ENCODE results near the gene NAXE. TPM values are rescaled to one million over a fixed set of nuclear protein-coding genes. Genes with fewer than 3 reads are reported as not detected.

The NAXE gene
- total RNA-seq, 1 experiment from 2014 or later, result 99.8 TPM

- peaks cover 13% of the 10 kb centered on the region for H3K36me3 Mint-ChIP-seq (ENCODE audit: insufficient read depth, unreplicated experiment)
- TF ChIP-seq CTCF (IDR thresholded peaks at IDR 0.05; ENCODE audit: insufficient read depth in 1 of 2, low read depth in 1 of 2, low read length in 1 of 2, severe bottlenecking in 1 of 2, unreplicated experiment in 1 of 2), result no peak
- no peak overlapping the region for H3K4me3 ChIP-seq (ENCODE audit: low read depth, low read length)
- H3K36me3 ChIP-seq (ENCODE audit: control insufficient read depth, insufficient read depth, low read length), result peaks cover 3% of the 10 kb centered on the region; the same call in 1 of the 2 replicates
- no peak for DNase-seq
- H3K27ac Mint-ChIP-seq (ENCODE audit: unreplicated experiment), result no peak overlapping the region
- no peaks in the 10 kb centered on the region for H3K27me3 ChIP-seq (replicated peaks; ENCODE audit: control insufficient read depth, insufficient read depth, low read length)
- no peaks in the 10 kb centered on the region for H3K9me3 ChIP-seq
- H3K4me3 Mint-ChIP-seq (ENCODE audit: unreplicated experiment), result no peak overlapping the region
- BruUV-seq (replicated peaks), result no TSS peak
- H3K27me3 Mint-ChIP-seq (ENCODE audit: insufficient read depth, unreplicated experiment), result no peaks in the 10 kb centered on the region
- ChIA-PET POLR2A (no interaction called here), CTCF (no interaction called here)
- H3K4me1 ChIP-seq, result peaks cover 8% of the 10 kb centered on the region; the same call in 1 of the 2 replicates
- peaks cover 7% of the 10 kb centered on the region for H3K4me1 Mint-ChIP-seq (ENCODE audit: low read depth, unreplicated experiment)
- no peaks in the 10 kb centered on the region for H3K9me3 Mint-ChIP-seq (ENCODE audit: unreplicated experiment)
- intact Hi-C loops (cut with micrococcal nuclease; ENCODE audit: unreplicated experiment), result no loop called here
These were observed 2.0 kb upstream of the NAXE start for GRCh38 chr1:156589546-156589945.

- Histone ChIP-seq H3K4me3 (ENCODE audit: low read depth, low read length) (peak overlapping the region; percentile 69; the same call in 1 of the 2 replicates), H3K4me1 (peaks cover 8% of the 10 kb centered on the region; the same call in 1 of the 2 replicates), H3K27me3 (replicated peaks; ENCODE audit: control insufficient read depth, insufficient read depth, low read length) (no peaks in the 10 kb centered on the region), H3K36me3 (ENCODE audit: control insufficient read depth, insufficient read depth, low read length) (peaks cover 3% of the 10 kb centered on the region; the same call in 1 of the 2 replicates), H3K9me3 (no peaks in the 10 kb centered on the region)
- peaks cover 22% of the 10 kb centered on the region for H3K36me3 Mint-ChIP-seq (ENCODE audit: insufficient read depth, unreplicated experiment)
- BruUV-seq (replicated peaks), result no TSS peak
- no peaks in the 10 kb centered on the region for H3K9me3 Mint-ChIP-seq (ENCODE audit: unreplicated experiment)
- peak overlapping the region; percentile 65 for H3K4me3 Mint-ChIP-seq (ENCODE audit: unreplicated experiment)
- ChIA-PET CTCF (interaction anchor here (0.8 to 1.4 kb wide), 2 partner anchors 12 to 18 kb away, joined by 3 to 6 read pairs; no protein-coding TSS in a partner anchor), POLR2A (interaction anchor here (1.0 to 1.9 kb wide), 6 partner anchors 11 to 138 kb away, joined by 3 to 8 read pairs (median 5); partner anchors contain the start of genes ISG20L2, MEF2D and METTL25B)
- H3K27me3 Mint-ChIP-seq (ENCODE audit: insufficient read depth, unreplicated experiment), result no peaks in the 10 kb centered on the region
- intact Hi-C loops (cut with micrococcal nuclease; ENCODE audit: unreplicated experiment), result loop anchor here (1.0 kb wide), 1 partner anchor 11 kb away; the partner anchor contains the start of gene GPATCH4
- DNase-seq, result no peak
- peak overlapping the region; percentile 54 for H3K27ac Mint-ChIP-seq (ENCODE audit: unreplicated experiment)
- peaks cover 15% of the 10 kb centered on the region for H3K4me1 Mint-ChIP-seq (ENCODE audit: low read depth, unreplicated experiment)
- TF ChIP-seq CTCF (IDR thresholded peaks at IDR 0.05; ENCODE audit: insufficient read depth in 1 of 2, low read depth in 1 of 2, low read length in 1 of 2, severe bottlenecking in 1 of 2, unreplicated experiment in 1 of 2), result no peak
These were observed 1.0 kb upstream of the NAXE start for GRCh38 chr1:156590326-156591180.

GRCh38 chr1:156591181-156591431 is 470 bp upstream of the NAXE start:
- H3K4me3 ChIP-seq (ENCODE audit: low read depth, low read length), result peak overlapping the region; percentile 69
- no peak for TF ChIP-seq CTCF (IDR thresholded peaks at IDR 0.05; ENCODE audit: insufficient read depth in 1 of 2, low read depth in 1 of 2, low read length in 1 of 2, severe bottlenecking in 1 of 2, unreplicated experiment in 1 of 2)
- H3K27me3 ChIP-seq (replicated peaks; ENCODE audit: control insufficient read depth, insufficient read depth, low read length), result no peaks in the 10 kb centered on the region
- peaks cover 16% of the 10 kb centered on the region for H3K4me1 Mint-ChIP-seq (ENCODE audit: low read depth, unreplicated experiment)
- H3K9me3 Mint-ChIP-seq (ENCODE audit: unreplicated experiment), result no peaks in the 10 kb centered on the region
- peaks cover 24% of the 10 kb centered on the region for H3K36me3 Mint-ChIP-seq (ENCODE audit: insufficient read depth, unreplicated experiment)
- DNase-seq, result no peak
- peaks cover 8% of the 10 kb centered on the region; the same call in 1 of the 2 replicates for H3K4me1 ChIP-seq
- peak overlapping the region; percentile 65 for H3K4me3 Mint-ChIP-seq (ENCODE audit: unreplicated experiment)
- intact Hi-C loops (cut with micrococcal nuclease; ENCODE audit: unreplicated experiment), result loop anchor here (1.0 kb wide), 1 partner anchor 10 kb away; the partner anchor contains the start of gene GPATCH4
- peak overlapping the region; percentile 54 for H3K27ac Mint-ChIP-seq (ENCODE audit: unreplicated experiment)
- CTCF ChIA-PET, result interaction anchor here (0.8 to 1.4 kb wide), 5 partner anchors 10 to 145 kb away, joined by 3 to 6 read pairs (median 3); partner anchors contain the start of gene GPATCH4
- peaks cover 3% of the 10 kb centered on the region; the same call in 1 of the 2 replicates for H3K36me3 ChIP-seq (ENCODE audit: control insufficient read depth, insufficient read depth, low read length)
- no peaks in the 10 kb centered on the region for H3K27me3 Mint-ChIP-seq (ENCODE audit: insufficient read depth, unreplicated experiment)
- TSS peak; percentile 16 for BruUV-seq (replicated peaks)
- POLR2A ChIA-PET, result interaction anchor here (1.0 to 1.9 kb wide), 7 partner anchors 11 to 137 kb away, joined by 3 to 8 read pairs (median 4); partner anchors contain the start of genes ISG20L2, MEF2D and METTL25B
- H3K9me3 ChIP-seq, result no peaks in the 10 kb centered on the region

Measured in Caco-2 (cell line).